Ovary (tissue), 3 donors: ENCODE data around the gene MSI2.

Source experiments
- EP300 ChIP-seq: sonication (generic); formaldehyde crosslinking; IDR thresholded peaks from one replicate; pipeline ENCODE4 v1.6.1; 2017; ENCODE audit warnings: antibody characterized with exemption
- POLR2A ChIP-seq: fragments of 450-650 bp; IDR thresholded peaks from one replicate; pipeline ENCODE4 v1.6.1; 2017; ENCODE audit warnings: antibody characterized with exemption, mild to moderate bottlenecking, moderate library complexity
- TF ChIP-seq, protein P1 (sequence below), 3 donors: fragments of 450-650 bp in 2 of 3; fragments of 200-600 bp in 1 of 3; IDR thresholded peaks; one replicate each; pipeline versions ENCODE4 v1.5.1 to v1.8.0; 2016 to 2022; ENCODE audit warnings: antibody characterized with exemption in 3 of 3, mild to moderate bottlenecking in 1 of 3
- donor health status: DM: no; HTN: no; CAD: no.

GRCh38 chr17:57245786-57246185 is 10.5 kb upstream of the MSI2 start:
- TF ChIP-seq, protein P1, sequence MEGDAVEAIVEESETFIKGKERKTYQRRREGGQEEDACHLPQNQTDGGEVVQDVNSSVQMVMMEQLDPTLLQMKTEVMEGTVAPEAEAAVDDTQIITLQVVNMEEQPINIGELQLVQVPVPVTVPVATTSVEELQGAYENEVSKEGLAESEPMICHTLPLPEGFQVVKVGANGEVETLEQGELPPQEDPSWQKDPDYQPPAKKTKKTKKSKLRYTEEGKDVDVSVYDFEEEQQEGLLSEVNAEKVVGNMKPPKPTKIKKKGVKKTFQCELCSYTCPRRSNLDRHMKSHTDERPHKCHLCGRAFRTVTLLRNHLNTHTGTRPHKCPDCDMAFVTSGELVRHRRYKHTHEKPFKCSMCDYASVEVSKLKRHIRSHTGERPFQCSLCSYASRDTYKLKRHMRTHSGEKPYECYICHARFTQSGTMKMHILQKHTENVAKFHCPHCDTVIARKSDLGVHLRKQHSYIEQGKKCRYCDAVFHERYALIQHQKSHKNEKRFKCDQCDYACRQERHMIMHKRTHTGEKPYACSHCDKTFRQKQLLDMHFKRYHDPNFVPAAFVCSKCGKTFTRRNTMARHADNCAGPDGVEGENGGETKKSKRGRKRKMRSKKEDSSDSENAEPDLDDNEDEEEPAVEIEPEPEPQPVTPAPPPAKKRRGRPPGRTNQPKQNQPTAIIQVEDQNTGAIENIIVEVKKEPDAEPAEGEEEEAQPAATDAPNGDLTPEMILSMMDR (IDR thresholded peaks at IDR 0.05): no peak
- TF ChIP-seq EP300 (no peak), POLR2A (no peak)
